HG03064 (cell line): ENCODE data around the gene CADM1.
"Not testable (repeated sequence)": the region's sequence is repeated elsewhere in the genome, so short reads cannot be mapped to it uniquely, and the experiment has no call there.

Source experiments
- ATAC-seq: cut with Tn5 transposase; IDR thresholded peaks from one replicate; pipeline ENCODE4 v1.9.1; 2021; ENCODE audit warnings: low read depth; ENCODE audit not compliant: unreplicated experiment

Gene CADM1

GRCh38 chr11:115481528-115481927 lies 22.7 kb downstream of the CADM1 start:
- ATAC-seq = no peak

- no peak for ATAC-seq
Measured at GRCh38 chr11:115480611-115481010, 23.6 kb downstream of the CADM1 start.

GRCh38 chr11:115477410-115477809 lies 26.8 kb downstream of the CADM1 start:
- no peak for ATAC-seq

- no peak for ATAC-seq
Measured at GRCh38 chr11:115476463-115477286, 27.5 kb downstream of the CADM1 start.

- ATAC-seq = no peak
Measured at GRCh38 chr11:115475564-115475963, 28.7 kb downstream of the CADM1 start.

GRCh38 chr11:115474306-115474705 lies 29.9 kb downstream of the CADM1 start:
- ATAC-seq = not testable (repeated sequence)

GRCh38 chr11:115473167-115473566 lies 31.0 kb downstream of the CADM1 start:
- no peak for ATAC-seq

GRCh38 chr11:115471367-115471766 lies 32.8 kb downstream of the CADM1 start:
- no peak for ATAC-seq

- no peak for ATAC-seq
Measured at GRCh38 chr11:115470928-115471327, 33.3 kb downstream of the CADM1 start.

GRCh38 chr11:115469361-115469760 lies 34.9 kb downstream of the CADM1 start:
- no peak for ATAC-seq

GRCh38 chr11:115466122-115466521 lies 38.1 kb downstream of the CADM1 start:
- no peak for ATAC-seq

GRCh38 chr11:115464269-115464668 lies 39.9 kb downstream of the CADM1 start:
- no peak for ATAC-seq

- no peak for ATAC-seq
Measured at GRCh38 chr11:115463606-115464005, 40.6 kb downstream of the CADM1 start.

GRCh38 chr11:115462757-115463156 lies 41.5 kb downstream of the CADM1 start:
- ATAC-seq = no peak

- no peak for ATAC-seq
Measured at GRCh38 chr11:115462004-115462541, 42.1 kb downstream of the CADM1 start.

- ATAC-seq = no peak
Measured at GRCh38 chr11:115460512-115460911, 43.7 kb downstream of the CADM1 start.

- no peak for ATAC-seq
Measured at GRCh38 chr11:115459563-115459962, 44.7 kb downstream of the CADM1 start.

GRCh38 chr11:115458877-115459276 lies 45.3 kb downstream of the CADM1 start:
- no peak for ATAC-seq

- no peak for ATAC-seq
Measured at GRCh38 chr11:115456019-115456418, 48.2 kb downstream of the CADM1 start.

- ATAC-seq = no peak
Measured at GRCh38 chr11:115455613-115456012, 48.6 kb downstream of the CADM1 start.

GRCh38 chr11:115454525-115454924 lies 49.7 kb downstream of the CADM1 start:
- ATAC-seq = no peak
